Activated T-cell treated with anti-CD3 and anti-CD28 coated beads, Interleukin-2, amount 50 U/mL, for 72 hours (primary cell): Measurements from ENCODE around the gene ZFYVE21. TPM values are rescaled to one million over a fixed set of nuclear protein-coding genes. Genes with fewer than 3 reads are reported as not detected.
A peak's percentile ranks its signal among the peaks of the same experiment; 100 is the strongest.
"Not testable (repeated sequence)": the region's sequence is repeated elsewhere in the genome, so short reads cannot be mapped to it uniquely, and the experiment has no call there.

Source experiments
- ATAC-seq, 2 donors: fragments of 150-1000 bp; cut with Tn5 transposase; replicated peaks in 1 of 2; 2 replicates each; pipeline ENCODE4 v1.10.0; 2021; ENCODE audit warnings: moderate library complexity in 2 of 2, mild to moderate bottlenecking in 1 of 2
- DNase-seq, 2 donors: peaks; one replicate each; pipeline ENCODE4 v3.0.0; 2021 to 2022; ENCODE audit warnings: mixed read lengths in 1 of 2
- H3K27ac Mint-ChIP-seq: one replicate; pipeline ENCODE4 v1.8.0; 2022; ENCODE audit warnings: mild to moderate bottlenecking, moderate library complexity, mixed read lengths
- H3K27me3 Mint-ChIP-seq: one replicate; pipeline ENCODE4 v1.8.0; 2022; ENCODE audit warnings: low read depth, mixed read lengths
- H3K36me3 Mint-ChIP-seq, 2 donors: one replicate each; pipeline ENCODE4 v1.8.0; 2022; ENCODE audit warnings: mixed read lengths in 2 of 2, mild to moderate bottlenecking in 1 of 2; ENCODE audit not compliant: insufficient read depth in 2 of 2
- H3K4me1 Mint-ChIP-seq: one replicate; pipeline ENCODE4 v1.8.0; 2022; ENCODE audit warnings: low read depth, mixed read lengths
- H3K4me3 Mint-ChIP-seq, 2 donors: one replicate each; pipeline ENCODE4 v1.8.0; 2022; ENCODE audit warnings: mild to moderate bottlenecking in 2 of 2, mixed read lengths in 2 of 2, moderate library complexity in 2 of 2
- H3K9me3 Mint-ChIP-seq, 2 donors: one replicate each; pipeline ENCODE4 v1.8.0; 2022; ENCODE audit warnings: mixed read lengths in 2 of 2
- total RNA-seq, 2 donors: library from RNA; stranded (reverse); gene quantifications; one replicate each; pipeline ENCODE4 v1.2.3, GENCODE V29; 2022

Gene ZFYVE21
- total RNA-seq, 2 donors from 2014 or later = 11.6 to 15.7 TPM

- Mint-ChIP-seq H3K27me3 (no peaks in the 10 kb centered on the region), H3K36me3 (peaks cover 0 to 6% of the 10 kb centered on the region in 2 donors), H3K4me1 (no peaks in the 10 kb centered on the region), H3K27ac (no peak overlapping the region), H3K4me3 (no peak overlapping the region), H3K9me3 (no peaks in the 10 kb centered on the region)
- DNase-seq (no peak), ATAC-seq (no peak)
Observed at GRCh38 chr14:103685276-103686211, 30.1 kb upstream of the ZFYVE21 start.

DNA sequence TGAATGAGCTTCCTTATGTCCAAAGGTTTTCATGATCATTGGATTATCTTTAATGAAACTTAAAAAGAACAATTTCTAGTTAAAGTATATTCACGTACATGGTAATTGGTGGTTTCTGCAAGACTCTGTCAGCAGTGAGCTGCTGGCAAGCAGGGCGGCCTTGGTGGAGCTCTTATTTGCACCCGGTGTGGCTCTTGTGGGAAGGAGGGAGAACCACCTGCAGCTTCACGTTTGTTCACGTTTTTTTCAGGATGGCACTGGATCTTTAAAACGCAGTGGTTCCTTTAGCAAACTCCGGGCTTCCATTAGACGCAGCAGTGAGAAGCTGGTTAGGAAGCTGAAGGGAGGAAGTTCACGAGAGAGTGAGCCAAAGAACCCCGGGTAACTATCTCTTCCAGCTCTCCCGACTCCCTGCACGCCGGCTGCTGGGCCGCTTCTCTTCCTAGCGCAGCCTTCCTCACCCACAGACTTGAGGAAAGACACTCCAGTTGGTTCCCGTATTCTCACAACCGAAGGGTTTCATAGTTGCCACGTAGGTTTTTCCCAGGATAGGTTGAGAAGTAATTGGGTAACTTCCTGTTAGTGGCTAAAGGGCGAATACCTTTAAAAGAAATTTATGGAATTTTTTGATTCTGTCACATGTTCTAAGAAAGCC is 28.7 kb upstream of the ZFYVE21 start:
- no peaks in the 10 kb centered on the region for H3K4me1 Mint-ChIP-seq
- DNase-seq = no peak
- H3K9me3 Mint-ChIP-seq = no peaks in the 10 kb centered on the region
- H3K36me3 Mint-ChIP-seq = peaks cover 0 to 4% of the 10 kb centered on the region in 2 donors
- H3K27ac Mint-ChIP-seq = no peak overlapping the region
- ATAC-seq = no peak
- no peak overlapping the region for H3K4me3 Mint-ChIP-seq
- no peaks in the 10 kb centered on the region for H3K27me3 Mint-ChIP-seq

GRCh38 chr14:103687712-103688111 is 27.9 kb upstream of the ZFYVE21 start:
- no peak overlapping the region for H3K27ac Mint-ChIP-seq
- H3K9me3 Mint-ChIP-seq = no peaks in the 10 kb centered on the region

DNA sequence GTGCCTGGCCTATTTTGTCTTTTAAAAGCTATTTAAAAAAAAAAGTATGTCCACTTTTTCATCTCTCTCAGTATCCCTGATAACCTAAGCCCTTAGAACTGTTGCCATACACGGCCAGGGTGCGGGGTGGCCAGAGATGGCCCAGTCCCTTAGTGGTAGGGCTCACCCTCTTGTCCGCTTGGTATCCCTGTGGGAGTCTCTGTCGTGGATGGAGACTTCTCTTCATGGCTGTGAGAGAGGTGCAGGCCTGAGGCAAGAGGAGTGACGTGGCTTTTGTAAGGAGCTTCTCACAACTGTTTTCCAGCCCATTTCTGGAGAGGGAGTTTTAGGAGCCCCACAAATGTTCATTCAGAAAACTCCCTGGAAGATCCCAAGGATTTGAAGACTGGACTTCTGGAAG is 27.2 kb upstream of the ZFYVE21 start:
- Mint-ChIP-seq H3K36me3 (peaks cover 0 to 4% of the 10 kb centered on the region in 2 donors), H3K4me3 (no peak overlapping the region), H3K9me3 (no peaks in the 10 kb centered on the region), H3K27ac (no peak overlapping the region), H3K4me1 (no peaks in the 10 kb centered on the region), H3K27me3 (no peaks in the 10 kb centered on the region)
- ATAC-seq (no peak), DNase-seq (no peak)

More at GRCh38 chr14:103687712-103688111, 27.9 kb upstream of the ZFYVE21 start:
- no peaks in the 10 kb centered on the region for H3K4me1 Mint-ChIP-seq
- peaks cover 0 to 4% of the 10 kb centered on the region in 2 donors for H3K36me3 Mint-ChIP-seq
- DNase-seq = no peak
- H3K4me3 Mint-ChIP-seq = no peak overlapping the region
- no peaks in the 10 kb centered on the region for H3K27me3 Mint-ChIP-seq
- ATAC-seq = no peak

DNA sequence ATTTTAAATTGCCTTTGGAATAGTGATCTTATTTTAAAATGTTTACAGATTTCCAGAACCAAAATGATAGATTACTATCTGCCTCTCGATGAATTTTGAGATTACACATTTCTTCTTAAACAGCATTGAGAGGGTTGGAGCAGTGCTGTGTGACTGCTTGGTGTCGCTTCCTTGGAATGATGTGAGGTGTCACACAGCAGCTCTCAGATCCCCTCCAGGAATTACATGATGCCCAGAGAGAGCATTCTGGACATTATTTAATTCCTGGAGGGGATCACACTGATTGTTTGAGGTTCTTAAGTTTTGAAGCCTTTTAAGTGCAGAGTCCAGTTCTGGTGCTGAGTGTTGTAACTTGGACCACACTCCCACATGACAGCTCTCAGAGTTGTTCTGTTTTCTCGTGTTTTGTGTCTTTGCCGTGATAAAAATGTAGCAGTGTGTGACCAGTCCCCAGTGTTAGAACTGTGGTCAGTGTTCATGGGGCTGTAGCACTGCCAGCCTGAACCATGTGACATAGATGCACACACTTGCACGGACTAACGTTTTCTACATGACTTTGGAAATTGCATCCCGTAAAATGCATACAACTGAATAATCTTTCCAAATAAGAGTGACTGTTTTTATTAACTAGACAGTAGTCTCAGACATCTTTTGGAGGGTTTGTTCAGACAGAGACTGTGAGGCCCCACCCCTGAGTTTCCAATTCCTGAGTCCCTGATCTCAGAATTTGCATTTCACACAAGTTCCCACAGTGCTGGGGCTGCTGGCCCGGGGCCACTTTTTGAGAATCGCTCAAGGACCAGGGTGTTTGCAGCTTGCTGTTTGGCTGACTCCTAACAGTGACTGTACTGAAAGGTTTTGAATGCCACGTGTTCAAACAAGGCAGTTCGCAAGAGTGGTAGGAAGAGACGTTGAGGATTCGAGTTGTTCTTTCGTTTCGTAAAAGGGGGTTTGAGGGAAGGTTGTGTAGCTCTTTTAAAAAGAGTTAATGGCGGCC is 26.4 kb upstream of the ZFYVE21 start:
- Mint-ChIP-seq H3K4me1 (no peaks in the 10 kb centered on the region), H3K27me3 (no peaks in the 10 kb centered on the region), H3K4me3 (no peak overlapping the region), H3K36me3 (peaks cover 0 to 4% of the 10 kb centered on the region in 2 donors), H3K27ac (peak overlapping the region; percentile 21), H3K9me3 (no peaks in the 10 kb centered on the region)
- no peak for DNase-seq
- ATAC-seq = no peak

DNA sequence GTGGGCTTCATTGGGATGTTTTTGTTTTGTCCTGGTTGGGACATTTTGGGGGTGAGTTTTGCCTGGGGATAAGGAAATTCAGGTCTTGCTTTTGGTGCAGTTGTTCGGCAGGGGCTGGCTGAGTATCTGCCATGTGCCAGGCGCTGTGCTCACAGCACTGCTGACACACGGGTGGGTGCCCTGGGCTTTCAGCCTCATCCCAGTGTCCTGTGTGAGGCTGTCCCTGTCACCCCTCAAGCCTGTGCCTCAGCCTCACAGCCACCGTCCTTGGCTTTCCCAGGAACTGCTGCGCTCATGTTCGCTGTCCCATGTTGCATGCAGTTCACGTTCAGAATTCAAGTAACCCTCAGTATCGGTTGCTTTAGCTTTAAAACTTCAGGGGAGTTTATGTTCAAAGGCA is 25.3 kb upstream of the ZFYVE21 start:
- Mint-ChIP-seq H3K36me3 (peaks cover 0 to 4% of the 10 kb centered on the region in 2 donors), H3K27me3 (no peaks in the 10 kb centered on the region), H3K27ac (peak overlapping the region; percentile 74), H3K4me1 (no peaks in the 10 kb centered on the region), H3K9me3 (no peaks in the 10 kb centered on the region), H3K4me3 (no peak overlapping the region)
- ATAC-seq (no peak), DNase-seq (no peak)

DNA sequence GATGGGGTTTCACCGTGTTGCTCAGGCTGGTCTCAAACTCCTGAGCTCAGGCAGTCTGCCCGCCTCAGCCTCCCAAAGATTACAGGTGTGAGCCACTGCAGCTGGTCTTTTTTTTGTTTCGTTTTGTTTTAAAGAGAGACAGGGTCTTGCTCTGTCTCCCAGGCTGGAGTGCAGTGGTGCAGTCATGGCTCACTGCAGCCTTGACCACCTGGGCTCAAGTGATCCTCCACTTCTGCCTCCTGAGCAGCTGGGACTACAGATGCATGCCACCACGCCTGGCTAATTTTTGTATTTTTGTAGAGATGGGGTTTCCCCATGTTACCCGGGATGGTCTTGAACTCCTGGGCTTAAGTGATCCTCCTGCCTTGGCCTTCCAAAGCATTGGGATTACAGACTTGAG is 24.0 kb upstream of the ZFYVE21 start:
- not testable (repeated sequence) for H3K9me3 Mint-ChIP-seq, H3K27ac Mint-ChIP-seq, DNase-seq, H3K27me3 Mint-ChIP-seq, H3K36me3 Mint-ChIP-seq, H3K4me1 Mint-ChIP-seq, H3K4me3 Mint-ChIP-seq, ATAC-seq

GRCh38 chr14:103692159-103692558 is 23.5 kb upstream of the ZFYVE21 start:
- DNase-seq (no peak), ATAC-seq (no peak)
- Mint-ChIP-seq H3K4me3 (no peak overlapping the region), H3K27ac (no peak overlapping the region), H3K9me3 (no peaks in the 10 kb centered on the region), H3K36me3 (peaks cover 0 to under 1% of the 10 kb centered on the region in 2 donors), H3K4me1 (no peaks in the 10 kb centered on the region), H3K27me3 (no peaks in the 10 kb centered on the region)

GRCh38 chr14:103692871-103693270 is 22.7 kb upstream of the ZFYVE21 start:
- H3K36me3 Mint-ChIP-seq = no peaks in the 10 kb centered on the region
- H3K27me3 Mint-ChIP-seq = no peaks in the 10 kb centered on the region
- no peak overlapping the region for H3K4me3 Mint-ChIP-seq
- no peak for ATAC-seq
- DNase-seq = no peak
- no peaks in the 10 kb centered on the region for H3K4me1 Mint-ChIP-seq
- H3K27ac Mint-ChIP-seq = no peak overlapping the region
- no peaks in the 10 kb centered on the region for H3K9me3 Mint-ChIP-seq

DNA sequence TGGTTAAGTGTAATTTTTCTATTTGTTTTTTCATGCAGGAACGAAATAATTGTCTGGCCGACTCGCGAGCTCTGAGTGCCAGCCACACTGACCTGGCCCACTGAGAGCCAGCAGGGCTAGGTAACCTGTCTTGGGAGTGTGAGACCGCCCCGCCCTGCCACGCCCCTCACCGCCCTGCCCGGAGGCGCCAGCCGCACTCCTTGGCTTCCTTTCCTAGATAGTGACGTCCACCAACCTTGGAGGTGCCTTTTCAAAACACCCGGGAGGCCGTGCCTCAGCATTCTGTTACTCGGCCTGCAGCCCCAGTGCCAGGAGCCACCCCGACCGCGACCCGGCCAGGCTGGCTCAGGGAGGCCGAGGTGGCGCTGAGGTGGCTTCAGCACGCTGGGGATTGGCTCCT is 22.1 kb upstream of the ZFYVE21 start:
- no peak for ATAC-seq
- no peaks in the 10 kb centered on the region for H3K4me1 Mint-ChIP-seq
- no peaks in the 10 kb centered on the region for H3K27me3 Mint-ChIP-seq
- no peaks in the 10 kb centered on the region for H3K36me3 Mint-ChIP-seq
- H3K4me3 Mint-ChIP-seq = no peak overlapping the region
- no peak for DNase-seq
- no peaks in the 10 kb centered on the region for H3K9me3 Mint-ChIP-seq
- no peak overlapping the region for H3K27ac Mint-ChIP-seq

DNA sequence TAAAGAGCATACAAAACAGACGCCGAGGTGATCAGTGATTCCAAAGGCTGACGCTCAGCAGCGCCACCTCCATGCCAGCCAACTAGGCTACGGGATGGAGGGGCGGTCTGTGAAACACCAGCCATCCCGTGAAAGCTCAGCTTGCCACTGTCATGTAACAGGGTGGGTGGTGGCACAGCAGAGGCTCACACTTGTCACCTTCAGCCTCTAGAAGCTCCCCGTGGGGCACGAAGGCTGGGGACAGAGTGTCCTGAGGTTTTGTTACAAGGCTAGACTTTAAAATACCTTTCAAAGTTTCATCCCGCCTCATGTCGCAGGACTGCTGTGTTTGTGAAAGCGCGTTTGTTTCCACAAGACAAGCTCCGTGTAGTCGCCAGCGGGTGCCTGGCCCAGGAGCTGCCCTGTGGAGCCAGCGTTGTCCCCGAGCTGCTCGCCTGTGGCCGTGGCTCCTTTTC is 21.0 kb upstream of the ZFYVE21 start:
- no peak overlapping the region for H3K4me3 Mint-ChIP-seq
- no peak overlapping the region for H3K27ac Mint-ChIP-seq
- H3K36me3 Mint-ChIP-seq = peaks cover 0 to 2% of the 10 kb centered on the region in 2 donors
- H3K4me1 Mint-ChIP-seq = no peaks in the 10 kb centered on the region
- DNase-seq (no peak), ATAC-seq (no peak)
- no peaks in the 10 kb centered on the region for H3K9me3 Mint-ChIP-seq
- no peaks in the 10 kb centered on the region for H3K27me3 Mint-ChIP-seq

DNA sequence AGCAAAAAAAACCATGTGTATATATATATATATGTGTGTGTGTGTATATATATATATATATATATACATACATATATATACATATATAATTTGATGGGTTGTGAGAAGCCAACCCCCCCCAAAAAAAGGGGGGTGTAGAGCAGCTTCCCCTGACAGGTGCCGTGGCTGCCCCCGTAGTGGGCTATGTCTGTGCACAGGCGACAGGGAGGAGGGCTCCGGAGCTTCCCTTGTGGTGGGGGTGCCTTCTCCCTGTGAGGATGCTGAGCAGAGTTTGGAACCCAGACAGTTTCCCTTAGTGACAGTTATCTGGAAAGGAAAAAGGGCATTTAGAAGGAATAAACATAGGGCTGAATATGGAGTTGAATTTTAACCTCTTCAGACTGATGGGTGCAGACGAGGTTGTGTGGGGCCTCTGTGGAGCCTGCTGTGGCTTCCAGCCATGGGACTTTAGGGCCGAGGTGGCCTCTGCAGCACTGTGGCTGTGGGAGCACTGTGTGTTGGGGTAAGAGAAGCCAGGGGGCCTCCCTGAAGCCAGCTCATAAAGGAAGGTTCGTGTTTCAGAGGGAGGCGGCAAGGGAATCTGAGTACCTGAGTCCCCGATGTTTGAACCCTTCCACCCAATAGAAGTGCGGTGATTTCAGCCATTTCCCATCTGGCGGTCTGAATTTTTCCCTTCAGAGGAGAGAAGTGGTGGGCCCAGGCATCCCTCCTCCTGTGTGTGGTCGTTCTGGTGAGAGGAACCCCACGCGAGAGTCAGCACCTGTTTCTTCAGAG is 20.1 kb upstream of the ZFYVE21 start:
- Mint-ChIP-seq H3K9me3 (no peaks in the 10 kb centered on the region), H3K27me3 (no peaks in the 10 kb centered on the region), H3K4me3 (no peak overlapping the region), H3K36me3 (peaks cover 0 to 3% of the 10 kb centered on the region in 2 donors), H3K4me1 (no peaks in the 10 kb centered on the region), H3K27ac (peak overlapping the region; percentile 17)
- DNase-seq (no peak), ATAC-seq (no peak)
